GM12801 (cell line): ENCODE measurements around the gene TMPRSS2.

ENCODE experiments used
- CTCF ChIP-seq: IDR thresholded peaks from one replicate; pipeline ENCODE4 v1.5.1; 2011; ENCODE audit warnings: control low read depth; ENCODE audit not compliant: insufficient read length; ENCODE audit errors: extremely low read depth

The TMPRSS2 gene

GRCh38 chr21:41489329-41489728 is 18.6 kb downstream of the TMPRSS2 start:
- no peak for TF ChIP-seq CTCF

GRCh38 chr21:41488080-41488479 is 19.9 kb downstream of the TMPRSS2 start:
- TF ChIP-seq CTCF = no peak

GRCh38 chr21:41487082-41487481 is 20.9 kb downstream of the TMPRSS2 start:
- no peak for TF ChIP-seq CTCF

- TF ChIP-seq CTCF = no peak
Observed at GRCh38 chr21:41483973-41484372, 24.0 kb downstream of the TMPRSS2 start.

- no peak for TF ChIP-seq CTCF
Observed at GRCh38 chr21:41483415-41483814, 24.5 kb downstream of the TMPRSS2 start.

GRCh38 chr21:41482980-41483379 is 25.0 kb downstream of the TMPRSS2 start:
- TF ChIP-seq CTCF = no peak

GRCh38 chr21:41482301-41482700 is 25.7 kb downstream of the TMPRSS2 start:
- TF ChIP-seq CTCF = no peak

GRCh38 chr21:41481191-41481590 is 26.8 kb downstream of the TMPRSS2 start:
- TF ChIP-seq CTCF = no peak
